ENCODE measurements around the gene TMEM154.

TMEM154 gene

GRCh38 chr4:152572417-152573086 lies 107.2 kb downstream of the TMEM154 start:
- TF ChIP-seq CTCF (IDR thresholded peaks at IDR 0.05; ENCODE audit: insufficient read depth, low read depth, low read length, missing control alignments) = no peak
- DNase-seq (ENCODE audit: low read depth) = no peak

GRCh38 chr4:152571770-152572169 lies 108.0 kb downstream of the TMEM154 start:
- H3K4me3 ChIP-seq (ENCODE audit: low read depth, low read length) = no peak overlapping the region
- no peak for DNase-seq (ENCODE audit: low read depth)
- TF ChIP-seq CTCF (IDR thresholded peaks at IDR 0.05; ENCODE audit: insufficient read depth, low read depth, low read length, missing control alignments) = no peak

More at GRCh38 chr4:152572417-152573086, 107.2 kb downstream of the TMEM154 start:
- H3K4me3 ChIP-seq (ENCODE audit: low read depth, low read length) = no peak overlapping the region

GRCh38 chr4:152571296-152571695 lies 108.5 kb downstream of the TMEM154 start:
- TF ChIP-seq CTCF (IDR thresholded peaks at IDR 0.05; ENCODE audit: insufficient read depth, low read depth, low read length, missing control alignments) = no peak
- no peak for DNase-seq (ENCODE audit: low read depth)
- H3K4me3 ChIP-seq (ENCODE audit: low read depth, low read length) = no peak overlapping the region
